Cardiac muscle cell (in vitro differentiated cells and primary cell): ENCODE data around the gene JMJD7. TPM values are rescaled to one million over a fixed set of nuclear protein-coding genes. Genes with fewer than 3 reads are reported as not detected.

Experiments used
- DNase-seq, 2 donors: peaks; one replicate each; pipeline versions ENCODE4 v3.0.0 to v3.0.0-alpha.2; 2010 to 2017; ENCODE audit warnings: low read depth in 1 of 2, low spot score in 1 of 2
- H3K27ac ChIP-seq: fragments of 200-600 bp; sonication (generic); 2 replicates; pipeline ENCODE4 v1.5.1; 2016
- H3K27me3 ChIP-seq: fragments of 200-600 bp; sonication (generic); 2 replicates; pipeline ENCODE4 v1.6.0; 2016; ENCODE audit warnings: control low read depth
- H3K36me3 ChIP-seq: fragments of 200-600 bp; sonication (generic); 2 replicates; pipeline ENCODE4 v1.5.1; 2016; ENCODE audit warnings: control low read depth
- H3K4me1 ChIP-seq: fragments of 200-600 bp; sonication (generic); 2 replicates; pipeline ENCODE4 v1.8.1; 2017; ENCODE audit warnings: low read depth, mild to moderate bottlenecking, mixed run types
- H3K4me3 ChIP-seq: fragments of 200-600 bp; sonication (generic); 2 replicates; pipeline ENCODE4 v1.5.1; 2016; ENCODE audit warnings: mild to moderate bottlenecking
- H3K9me3 ChIP-seq: fragments of 200-600 bp; sonication (generic); 2 replicates; pipeline ENCODE4 v1.5.1; 2017; ENCODE audit warnings: low read depth, mild to moderate bottlenecking, control low read depth
- CTCF ChIP-seq: IDR thresholded peaks from 2 replicates; pipeline ENCODE4 v1.5.1; 2012; ENCODE audit warnings: low read depth, mild to moderate bottlenecking, low read length
- polyA plus RNA-seq: library from polyadenylated mRNA; unstranded; fragments of >200 nt; fragmentation: Nextera tagmentation; extraction: Ambion mirVana; gene quantifications from 2 replicates; pipeline ENCODE4 v1.2.1, GENCODE V29; 2016
- total RNA-seq: library from RNA; depleted of rRNA; stranded (reverse); fragments of >200 nt; gene quantifications from 2 replicates; pipeline ENCODE4 v1.2.3, GENCODE V29; 2016

JMJD7 gene
- total and polyA plus RNA-seq, 2 experiments from 2014 or later: 17.4 to 29.4 TPM

GRCh38 chr15:41873711-41874110 lies 45.8 kb downstream of the JMJD7 start:
- no peak for TF ChIP-seq CTCF
- no peak for DNase-seq
- Histone ChIP-seq H3K27me3 (no peaks in the 10 kb centered on the region), H3K4me1 (peaks cover 9% of the 10 kb centered on the region), H3K27ac (no peak overlapping the region), H3K36me3 (no peaks in the 10 kb centered on the region), H3K4me3 (no peak overlapping the region), H3K9me3 (no peaks in the 10 kb centered on the region)

- Histone ChIP-seq H3K9me3 (no peaks in the 10 kb centered on the region), H3K36me3 (no peaks in the 10 kb centered on the region), H3K4me3 (no peak overlapping the region), H3K27me3 (peaks cover under 1% of the 10 kb centered on the region), H3K27ac (no peak overlapping the region), H3K4me1 (peaks cover 9% of the 10 kb centered on the region)
- no peak for DNase-seq
- no peak for TF ChIP-seq CTCF
Measured at GRCh38 chr15:41874736-41875135, 46.8 kb downstream of the JMJD7 start.

- DNase-seq: no peak
- no peak overlapping the region for H3K27ac ChIP-seq
- H3K9me3 ChIP-seq: no peaks in the 10 kb centered on the region
- H3K4me3 ChIP-seq: no peak overlapping the region
- no peak for TF ChIP-seq CTCF
- H3K36me3 ChIP-seq: no peaks in the 10 kb centered on the region
- peaks cover 13% of the 10 kb centered on the region for H3K27me3 ChIP-seq
- peaks cover 9% of the 10 kb centered on the region for H3K4me1 ChIP-seq
Measured at GRCh38 chr15:41876007-41876406, 48.1 kb downstream of the JMJD7 start.

GRCh38 chr15:41876689-41877088 lies 48.8 kb downstream of the JMJD7 start:
- peaks cover 9% of the 10 kb centered on the region for H3K4me1 ChIP-seq
- H3K27ac ChIP-seq: no peak overlapping the region
- H3K9me3 ChIP-seq: no peaks in the 10 kb centered on the region
- no peaks in the 10 kb centered on the region for H3K36me3 ChIP-seq
- H3K4me3 ChIP-seq: no peak overlapping the region
- peaks cover 20% of the 10 kb centered on the region for H3K27me3 ChIP-seq
- TF ChIP-seq CTCF: no peak
- no peak for DNase-seq

GRCh38 chr15:41877631-41878354 lies 49.9 kb downstream of the JMJD7 start:
- DNase-seq: no peak
- Histone ChIP-seq H3K36me3 (no peaks in the 10 kb centered on the region), H3K4me1 (peaks cover 18% of the 10 kb centered on the region), H3K9me3 (no peaks in the 10 kb centered on the region), H3K27me3 (peaks cover 31% of the 10 kb centered on the region), H3K27ac (no peak overlapping the region), H3K4me3 (no peak overlapping the region)
- no peak for TF ChIP-seq CTCF
